Smooth muscle cell (in vitro differentiated cells): ENCODE measurements around the gene PDE11A. TPM values are rescaled to one million over a fixed set of nuclear protein-coding genes. Genes with fewer than 3 reads are reported as not detected.

Source experiments
- DNase-seq: peaks from one replicate; lab custom pipeline; 2025; ENCODE audit not compliant: unreplicated experiment; lab: John Stamatoyannopoulos, UW
- H2AFZ ChIP-seq: fragments of 200-600 bp; sonication (generic); 2 replicates; pipeline ENCODE4 v1.6.0; 2016; ENCODE audit warnings: antibody characterized with exemption, low read depth, mild to moderate bottlenecking
- H3F3A ChIP-seq: fragments of 200-600 bp; sonication (generic); 2 replicates; pipeline ENCODE4 v1.6.0; 2017; ENCODE audit warnings: antibody characterized with exemption, low read depth
- H3K27ac ChIP-seq: fragments of 200-600 bp; sonication (generic); 2 replicates; pipeline ENCODE4 v1.5.1; 2016; ENCODE audit warnings: low read depth, mild to moderate bottlenecking
- H3K27me3 ChIP-seq: fragments of 200-600 bp; sonication (generic); 2 replicates; pipeline ENCODE4 v1.6.1; 2016; ENCODE audit warnings: low read depth, mild to moderate bottlenecking
- H3K36me3 ChIP-seq: fragments of 200-600 bp; sonication (generic); 2 replicates; pipeline ENCODE4 v1.5.1; 2016; ENCODE audit warnings: low read depth
- H3K4me1 ChIP-seq: fragments of 200-600 bp; sonication (generic); 2 replicates; pipeline ENCODE4 v1.5.1; 2016; ENCODE audit warnings: low read depth
- H3K4me2 ChIP-seq: fragments of 200-600 bp; sonication (generic); 2 replicates; pipeline ENCODE4 v1.6.0; 2016; ENCODE audit warnings: mild to moderate bottlenecking
- H3K4me3 ChIP-seq: fragments of 200-600 bp; sonication (generic); 2 replicates; pipeline ENCODE4 v1.5.1; 2016; ENCODE audit warnings: mild to moderate bottlenecking
- H3K79me2 ChIP-seq: fragments of 200-600 bp; sonication (generic); 2 replicates; pipeline ENCODE4 v1.6.0; 2016; ENCODE audit warnings: low read depth, mild to moderate bottlenecking
- H3K9ac ChIP-seq: fragments of 200-600 bp; sonication (generic); 2 replicates; pipeline ENCODE4 v1.6.0; 2016; ENCODE audit warnings: low read depth
- H3K9me3 ChIP-seq: fragments of 200-600 bp; sonication (generic); replicated peaks from 2 replicates; pipeline ENCODE4 v1.5.1; 2016; ENCODE audit warnings: low read depth
- H4K20me1 ChIP-seq: fragments of 200-600 bp; sonication (generic); 2 replicates; pipeline ENCODE4 v1.6.0; 2016; ENCODE audit warnings: low read depth
- CTCF ChIP-seq: fragments of 200-600 bp; sonication (generic); IDR thresholded peaks from 2 replicates; pipeline ENCODE4 v1.5.1; 2017; ENCODE audit warnings: borderline replicate concordance, mild to moderate bottlenecking, antibody characterized with exemption; ENCODE audit not compliant: insufficient read depth, poor library complexity, severe bottlenecking
- WGBS: methylation state at CpG from one replicate; pipeline ENCODE4 v1.1.7; 2016; ENCODE audit warnings: low lambda C conversion rate; 5-methylcytosine and 5-hydroxymethylcytosine counted together
- polyA plus RNA-seq: library from polyadenylated mRNA; unstranded; fragments of >200 nt; fragmentation: Nextera tagmentation; extraction: Ambion mirVana; gene quantifications from 2 replicates; pipeline ENCODE4 v1.2.1, GENCODE V29; 2016
- total RNA-seq: library from RNA; depleted of rRNA; stranded (reverse); fragments of >200 nt; gene quantifications from 2 replicates; pipeline ENCODE4 v1.2.3, GENCODE V29; 2014

PDE11A gene
- total and polyA plus RNA-seq, 2 experiments from 2014 or later = under 0.01 TPM; not detected in 1

- Histone ChIP-seq H4K20me1 (no peaks in the 10 kb centered on the region), H2AFZ (no peak overlapping the region), H3K9ac (no peak overlapping the region), H3K79me2 (no peaks in the 10 kb centered on the region), H3K4me2 (no peak overlapping the region), H3F3A (no peaks in the 10 kb centered on the region), H3K27ac (no peak overlapping the region), H3K27me3 (no peaks in the 10 kb centered on the region), H3K4me1 (no peaks in the 10 kb centered on the region), H3K9me3 (no peaks in the 10 kb centered on the region), H3K36me3 (no peaks in the 10 kb centered on the region), H3K4me3 (no peak overlapping the region)
- WGBS = 100% methylated on average over 1 of the region's 1 CpG
- TF ChIP-seq CTCF = no peak
- no peak for DNase-seq
Measured at GRCh38 chr2:177745531-177745930, 327.0 kb downstream of the PDE11A start.

GRCh38 chr2:177742851-177743250 lies 329.7 kb downstream of the PDE11A start:
- Histone ChIP-seq H3K4me1 (no peaks in the 10 kb centered on the region), H3K36me3 (no peaks in the 10 kb centered on the region), H3K9me3 (no peaks in the 10 kb centered on the region), H3K4me2 (no peak overlapping the region), H4K20me1 (no peaks in the 10 kb centered on the region), H3F3A (no peaks in the 10 kb centered on the region), H3K4me3 (no peak overlapping the region), H3K9ac (no peak overlapping the region), H3K27me3 (no peaks in the 10 kb centered on the region), H3K79me2 (no peaks in the 10 kb centered on the region), H2AFZ (no peak overlapping the region), H3K27ac (no peak overlapping the region)
- WGBS = 74% methylated on average over 3 of the region's 3 CpGs
- no peak for DNase-seq
- no peak for TF ChIP-seq CTCF

GRCh38 chr2:177741866-177742265 lies 330.7 kb downstream of the PDE11A start:
- Histone ChIP-seq H3K27me3 (no peaks in the 10 kb centered on the region), H2AFZ (no peak overlapping the region), H3K4me3 (no peak overlapping the region), H4K20me1 (no peaks in the 10 kb centered on the region), H3K79me2 (no peaks in the 10 kb centered on the region), H3K9me3 (no peaks in the 10 kb centered on the region), H3K9ac (no peak overlapping the region), H3K27ac (no peak overlapping the region), H3K36me3 (no peaks in the 10 kb centered on the region), H3F3A (no peaks in the 10 kb centered on the region), H3K4me1 (no peaks in the 10 kb centered on the region), H3K4me2 (no peak overlapping the region)
- no peak for DNase-seq
- no peak for TF ChIP-seq CTCF
- 95% methylated on average over 2 of the region's 2 CpGs for WGBS

- no peaks in the 10 kb centered on the region for H3K4me1 ChIP-seq
- no peaks in the 10 kb centered on the region for H3K36me3 ChIP-seq
- DNase-seq = no peak
- no peak overlapping the region for H3K9ac ChIP-seq
- WGBS = 100% methylated on average over 1 of the region's 1 CpG
- no peaks in the 10 kb centered on the region for H3F3A ChIP-seq
- H3K4me2 ChIP-seq = no peak overlapping the region
- H2AFZ ChIP-seq = no peak overlapping the region
- TF ChIP-seq CTCF = no peak
- H3K9me3 ChIP-seq = no peaks in the 10 kb centered on the region
- no peak overlapping the region for H3K27ac ChIP-seq
- H3K79me2 ChIP-seq = no peaks in the 10 kb centered on the region
- H4K20me1 ChIP-seq = no peaks in the 10 kb centered on the region
- H3K27me3 ChIP-seq = no peaks in the 10 kb centered on the region
- H3K4me3 ChIP-seq = no peak overlapping the region
Measured at GRCh38 chr2:177740700-177741099, 331.9 kb downstream of the PDE11A start.
